ENCODE measurements around the gene PNMA3.

PNMA3 gene

GRCh38 chrX:153032397-153033118 is 23.7 kb upstream of the PNMA3 start:
- H3K4me3 ChIP-seq (ENCODE audit: low read length in 2 of 2) = peak overlapping the region in 1 of 2 donors; percentile 64
- H3K9me3 ChIP-seq (replicated peaks in 1 of 2; ENCODE audit: control insufficient read depth in 2 of 2, insufficient read depth in 1 of 2, low read depth in 1 of 2, low read length in 2 of 2) = no peaks in the 10 kb centered on the region
- H3K27me3 ChIP-seq (ENCODE audit: control insufficient read depth in 3 of 3, insufficient read depth in 3 of 3, low read depth in 1 of 3, low read length in 3 of 3) = peaks cover 0 to 12% (median 0%) of the 10 kb centered on the region in 3 experiments
- no peak overlapping the region for H3K4me2 ChIP-seq (ENCODE audit: insufficient read depth, low read length, poor library complexity, severe bottlenecking)
- H2BK15ac ChIP-seq (ENCODE audit: low read length) = no peak overlapping the region
- no peaks in the 10 kb centered on the region for H3K4me1 ChIP-seq (ENCODE audit: control insufficient read depth in 2 of 2, insufficient read depth in 1 of 2, low read depth in 1 of 2, low read length in 2 of 2)
- H4K91ac ChIP-seq (ENCODE audit: low read depth, low read length, poor library complexity) = no peak overlapping the region
- DNase-seq (ENCODE audit: low spot score) = peak; percentile 32
- no peaks in the 10 kb centered on the region for H3K79me1 ChIP-seq (ENCODE audit: low read depth, low read length)
- no peak overlapping the region for H3K9ac ChIP-seq (ENCODE audit: low read depth, low read length, poor library complexity)
- peak overlapping the region; percentile 76 for H3K18ac ChIP-seq (ENCODE audit: low read length)
- no CpG with 5 or more reads among the region's 64 CpGs for WGBS, 2 donors (ENCODE audit: extremely low coverage in 2 of 2, insufficient read length in 2 of 2, insufficient replicate concordance in 1 of 2)
- no peak overlapping the region for H3K4ac ChIP-seq (ENCODE audit: low read length)
- H3K36me3 ChIP-seq (replicated peaks in 1 of 2; ENCODE audit: control insufficient read depth in 2 of 2, insufficient read depth in 2 of 2, low read length in 2 of 2) = no peaks in the 10 kb centered on the region
- H2BK12ac ChIP-seq (ENCODE audit: low read length) = no peak overlapping the region
- no peak overlapping the region for H2BK5ac ChIP-seq (ENCODE audit: low read length)
- H3K23ac ChIP-seq (ENCODE audit: low read depth, low read length, poor library complexity) = no peak overlapping the region
- H4K8ac ChIP-seq (ENCODE audit: low read depth, low read length) = no peak overlapping the region
- H2BK120ac ChIP-seq (ENCODE audit: low read depth, low read length) = no peak overlapping the region
- H2AK5ac ChIP-seq (ENCODE audit: low read depth, low read length) = no peak overlapping the region
- H3K14ac ChIP-seq (ENCODE audit: low read length) = no peak overlapping the region
- H2AFZ ChIP-seq (ENCODE audit: low read length) = peak overlapping the region; percentile 68
- no peak overlapping the region for H3K27ac ChIP-seq (replicated peaks; ENCODE audit: low read length)

- no peak overlapping the region for H2BK120ac ChIP-seq (ENCODE audit: low read depth, low read length)
- H3K4me3 ChIP-seq (ENCODE audit: low read length in 2 of 2) = no peak overlapping the region
- no peak overlapping the region for H2BK15ac ChIP-seq (ENCODE audit: low read length)
- H3K4me2 ChIP-seq (ENCODE audit: insufficient read depth, low read length, poor library complexity, severe bottlenecking) = no peak overlapping the region
- H3K14ac ChIP-seq (ENCODE audit: low read length) = no peak overlapping the region
- DNase-seq (ENCODE audit: low spot score) = no peak
- no peaks in the 10 kb centered on the region for H3K4me1 ChIP-seq (ENCODE audit: control insufficient read depth in 2 of 2, insufficient read depth in 1 of 2, low read depth in 1 of 2, low read length in 2 of 2)
- H3K36me3 ChIP-seq (replicated peaks in 1 of 2; ENCODE audit: control insufficient read depth in 2 of 2, insufficient read depth in 2 of 2, low read length in 2 of 2) = no peaks in the 10 kb centered on the region
- H2BK12ac ChIP-seq (ENCODE audit: low read length) = no peak overlapping the region
- H3K27me3 ChIP-seq (ENCODE audit: control insufficient read depth in 3 of 3, insufficient read depth in 3 of 3, low read depth in 1 of 3, low read length in 3 of 3) = peaks cover 0 to 15% (median 0%) of the 10 kb centered on the region in 3 experiments
- no peak overlapping the region for H4K91ac ChIP-seq (ENCODE audit: low read depth, low read length, poor library complexity)
- no peak overlapping the region for H3K4ac ChIP-seq (ENCODE audit: low read length)
- no peak overlapping the region for H2AFZ ChIP-seq (ENCODE audit: low read length)
- H3K18ac ChIP-seq (ENCODE audit: low read length) = no peak overlapping the region
- H3K23ac ChIP-seq (ENCODE audit: low read depth, low read length, poor library complexity) = no peak overlapping the region
- no peak overlapping the region for H3K27ac ChIP-seq (replicated peaks; ENCODE audit: low read length)
- H4K8ac ChIP-seq (ENCODE audit: low read depth, low read length) = no peak overlapping the region
- no peak overlapping the region for H2BK5ac ChIP-seq (ENCODE audit: low read length)
- H3K9me3 ChIP-seq (replicated peaks in 1 of 2; ENCODE audit: control insufficient read depth in 2 of 2, insufficient read depth in 1 of 2, low read depth in 1 of 2, low read length in 2 of 2) = peaks cover 2 to 8% of the 10 kb centered on the region in 2 donors
- no CpG with 5 or more reads among the region's 2 CpGs for WGBS, 2 donors (ENCODE audit: extremely low coverage in 2 of 2, insufficient read length in 2 of 2, insufficient replicate concordance in 1 of 2)
- H3K9ac ChIP-seq (ENCODE audit: low read depth, low read length, poor library complexity) = no peak overlapping the region
- no peaks in the 10 kb centered on the region for H3K79me1 ChIP-seq (ENCODE audit: low read depth, low read length)
- H2AK5ac ChIP-seq (ENCODE audit: low read depth, low read length) = no peak overlapping the region
Measured at GRCh38 chrX:153049093-153049492, 7.2 kb upstream of the PNMA3 start.

- Histone ChIP-seq H3K9me3 (replicated peaks in 1 of 2; ENCODE audit: control insufficient read depth in 2 of 2, insufficient read depth in 1 of 2, low read depth in 1 of 2, low read length in 2 of 2) (peaks cover 0 to 5% of the 10 kb centered on the region in 2 donors), H3K27me3 (ENCODE audit: control insufficient read depth in 3 of 3, insufficient read depth in 3 of 3, low read depth in 1 of 3, low read length in 3 of 3) (peaks cover 0 to 30% (median 0%) of the 10 kb centered on the region in 3 experiments), H2BK120ac (ENCODE audit: low read depth, low read length) (no peak overlapping the region), H3K9ac (ENCODE audit: low read depth, low read length, poor library complexity) (no peak overlapping the region), H3K36me3 (replicated peaks in 1 of 2; ENCODE audit: control insufficient read depth in 2 of 2, insufficient read depth in 2 of 2, low read length in 2 of 2) (no peaks in the 10 kb centered on the region), H2BK12ac (ENCODE audit: low read length) (no peak overlapping the region), H2AFZ (ENCODE audit: low read length) (no peak overlapping the region), H3K4ac (ENCODE audit: low read length) (no peak overlapping the region), H2AK5ac (ENCODE audit: low read depth, low read length) (no peak overlapping the region), H2BK15ac (ENCODE audit: low read length) (no peak overlapping the region), H3K27ac (replicated peaks; ENCODE audit: low read length) (no peak overlapping the region), H3K18ac (ENCODE audit: low read length) (no peak overlapping the region), H3K14ac (ENCODE audit: low read length) (no peak overlapping the region), H3K79me1 (ENCODE audit: low read depth, low read length) (no peaks in the 10 kb centered on the region), H3K23ac (ENCODE audit: low read depth, low read length, poor library complexity) (no peak overlapping the region), H2BK5ac (ENCODE audit: low read length) (no peak overlapping the region), H3K4me3 (ENCODE audit: low read length in 2 of 2) (no peak overlapping the region), H4K91ac (ENCODE audit: low read depth, low read length, poor library complexity) (no peak overlapping the region), H4K8ac (ENCODE audit: low read depth, low read length) (no peak overlapping the region), H3K4me1 (ENCODE audit: control insufficient read depth in 2 of 2, insufficient read depth in 1 of 2, low read depth in 1 of 2, low read length in 2 of 2) (peaks cover 0 to 2% of the 10 kb centered on the region in 2 donors), H3K4me2 (ENCODE audit: insufficient read depth, low read length, poor library complexity, severe bottlenecking) (no peak overlapping the region)
- no CpG with 5 or more reads among the region's 1 CpG for WGBS, 2 donors (ENCODE audit: extremely low coverage in 2 of 2, insufficient read length in 2 of 2, insufficient replicate concordance in 1 of 2)
- no peak for DNase-seq (ENCODE audit: low spot score)
Measured at GRCh38 chrX:153052534-153052933, 3.7 kb upstream of the PNMA3 start.

GRCh38 chrX:153057281-153057680 is 1.0 kb downstream of the PNMA3 start:
- Histone ChIP-seq H3K79me1 (ENCODE audit: low read depth, low read length) (no peaks in the 10 kb centered on the region), H4K8ac (ENCODE audit: low read depth, low read length) (no peak overlapping the region), H3K4me3 (ENCODE audit: low read length in 2 of 2) (no peak overlapping the region), H2BK12ac (ENCODE audit: low read length) (no peak overlapping the region), H3K9me3 (replicated peaks in 1 of 2; ENCODE audit: control insufficient read depth in 2 of 2, insufficient read depth in 1 of 2, low read depth in 1 of 2, low read length in 2 of 2) (no peaks in the 10 kb centered on the region), H2BK5ac (ENCODE audit: low read length) (no peak overlapping the region), H2BK120ac (ENCODE audit: low read depth, low read length) (no peak overlapping the region), H3K27me3 (ENCODE audit: control insufficient read depth in 3 of 3, insufficient read depth in 3 of 3, low read depth in 1 of 3, low read length in 3 of 3) (peaks cover 0 to 33% (median 0%) of the 10 kb centered on the region in 3 experiments), H2BK15ac (ENCODE audit: low read length) (no peak overlapping the region), H3K4me2 (ENCODE audit: insufficient read depth, low read length, poor library complexity, severe bottlenecking) (no peak overlapping the region), H2AK5ac (ENCODE audit: low read depth, low read length) (no peak overlapping the region), H3K14ac (ENCODE audit: low read length) (no peak overlapping the region), H3K18ac (ENCODE audit: low read length) (no peak overlapping the region), H3K27ac (replicated peaks; ENCODE audit: low read length) (no peak overlapping the region), H3K9ac (ENCODE audit: low read depth, low read length, poor library complexity) (no peak overlapping the region), H4K91ac (ENCODE audit: low read depth, low read length, poor library complexity) (no peak overlapping the region), H2AFZ (ENCODE audit: low read length) (no peak overlapping the region), H3K36me3 (replicated peaks in 1 of 2; ENCODE audit: control insufficient read depth in 2 of 2, insufficient read depth in 2 of 2, low read length in 2 of 2) (no peaks in the 10 kb centered on the region), H3K23ac (ENCODE audit: low read depth, low read length, poor library complexity) (no peak overlapping the region), H3K4me1 (ENCODE audit: control insufficient read depth in 2 of 2, insufficient read depth in 1 of 2, low read depth in 1 of 2, low read length in 2 of 2) (peaks cover 0 to 2% of the 10 kb centered on the region in 2 donors), H3K4ac (ENCODE audit: low read length) (no peak overlapping the region)
- no peak for DNase-seq (ENCODE audit: low spot score)
- no CpG with 5 or more reads among the region's 11 CpGs for WGBS, 2 donors (ENCODE audit: extremely low coverage in 2 of 2, insufficient read length in 2 of 2, insufficient replicate concordance in 1 of 2)

Measured in neuronal stem cell (in vitro differentiated cells).